ENCODE measurements around the gene CORO2A.

The CORO2A gene

DNA sequence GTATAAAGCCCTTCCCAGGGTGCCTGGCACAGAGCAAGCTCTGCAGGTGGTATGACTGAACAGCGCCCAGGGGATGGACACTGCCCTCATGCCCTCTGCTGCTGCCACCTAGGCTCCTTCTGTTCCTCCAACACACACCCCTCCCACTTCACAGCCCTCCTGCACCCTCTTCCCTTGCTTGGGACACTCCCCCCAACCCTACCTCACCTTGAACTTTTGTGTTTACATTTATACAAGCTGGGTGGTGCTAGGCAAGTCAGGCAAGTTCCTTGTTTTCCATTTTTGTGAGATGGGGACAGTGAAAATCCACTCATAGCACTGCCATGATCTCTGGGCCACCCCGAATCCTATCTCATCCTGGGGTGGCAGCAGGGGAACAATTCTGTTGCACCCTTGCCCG lies 18.8 kb upstream of the CORO2A start:
- H3K4me3 Mint-ChIP-seq: no peak overlapping the region
- no peaks in the 10 kb centered on the region for H3K36me3 Mint-ChIP-seq (ENCODE audit: low read depth)
- DNase-seq (ENCODE audit: low spot score): no peak
- H3K4me1 Mint-ChIP-seq (ENCODE audit: low read depth): peaks cover 2% of the 10 kb centered on the region
- H3K27ac Mint-ChIP-seq: no peak overlapping the region
- no peaks in the 10 kb centered on the region for H3K27me3 Mint-ChIP-seq (ENCODE audit: low read depth)
- H3K9me3 Mint-ChIP-seq: no peaks in the 10 kb centered on the region

GRCh38 chr9:98210435-98210834 lies 18.0 kb upstream of the CORO2A start:
- H3K36me3 Mint-ChIP-seq (ENCODE audit: low read depth): no peaks in the 10 kb centered on the region
- H3K4me1 Mint-ChIP-seq (ENCODE audit: low read depth): peaks cover 4% of the 10 kb centered on the region
- H3K4me3 Mint-ChIP-seq: no peak overlapping the region
- no peak overlapping the region for H3K27ac Mint-ChIP-seq
- H3K9me3 Mint-ChIP-seq: no peaks in the 10 kb centered on the region
- no peaks in the 10 kb centered on the region for H3K27me3 Mint-ChIP-seq (ENCODE audit: low read depth)
- no peak for DNase-seq (ENCODE audit: low spot score)

DNA sequence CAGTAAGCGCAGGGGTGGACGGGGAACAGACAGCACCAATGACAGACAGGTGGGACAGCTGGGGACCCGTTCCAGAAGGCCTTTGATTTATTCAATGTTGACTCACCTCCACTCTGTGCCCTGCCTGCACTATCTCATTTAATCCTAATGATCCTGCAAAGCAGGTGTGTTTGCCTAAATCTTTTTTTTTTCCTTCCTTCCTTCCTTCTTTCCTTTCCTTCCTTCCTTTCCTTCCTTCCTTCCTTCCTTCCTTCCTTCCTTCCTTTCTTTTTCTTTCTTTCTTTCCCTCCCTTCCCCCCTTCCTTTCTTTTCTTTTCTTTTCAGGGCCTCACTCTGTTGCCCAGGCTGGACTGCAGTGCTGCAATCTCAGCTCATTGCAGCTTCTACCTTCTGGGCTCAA lies 17.1 kb upstream of the CORO2A start:
- no peaks in the 10 kb centered on the region for H3K27me3 Mint-ChIP-seq (ENCODE audit: low read depth)
- DNase-seq (ENCODE audit: low spot score): no peak
- peaks cover 4% of the 10 kb centered on the region for H3K4me1 Mint-ChIP-seq (ENCODE audit: low read depth)
- no peak overlapping the region for H3K4me3 Mint-ChIP-seq
- no peak overlapping the region for H3K27ac Mint-ChIP-seq
- no peaks in the 10 kb centered on the region for H3K36me3 Mint-ChIP-seq (ENCODE audit: low read depth)
- no peaks in the 10 kb centered on the region for H3K9me3 Mint-ChIP-seq

GRCh38 chr9:98208635-98209034 lies 16.2 kb upstream of the CORO2A start:
- H3K4me3 Mint-ChIP-seq: no peak overlapping the region
- no peaks in the 10 kb centered on the region for H3K36me3 Mint-ChIP-seq (ENCODE audit: low read depth)
- no peaks in the 10 kb centered on the region for H3K27me3 Mint-ChIP-seq (ENCODE audit: low read depth)
- no peak overlapping the region for H3K27ac Mint-ChIP-seq
- no peak for DNase-seq (ENCODE audit: low spot score)
- H3K9me3 Mint-ChIP-seq: no peaks in the 10 kb centered on the region
- H3K4me1 Mint-ChIP-seq (ENCODE audit: low read depth): peaks cover 4% of the 10 kb centered on the region

DNA sequence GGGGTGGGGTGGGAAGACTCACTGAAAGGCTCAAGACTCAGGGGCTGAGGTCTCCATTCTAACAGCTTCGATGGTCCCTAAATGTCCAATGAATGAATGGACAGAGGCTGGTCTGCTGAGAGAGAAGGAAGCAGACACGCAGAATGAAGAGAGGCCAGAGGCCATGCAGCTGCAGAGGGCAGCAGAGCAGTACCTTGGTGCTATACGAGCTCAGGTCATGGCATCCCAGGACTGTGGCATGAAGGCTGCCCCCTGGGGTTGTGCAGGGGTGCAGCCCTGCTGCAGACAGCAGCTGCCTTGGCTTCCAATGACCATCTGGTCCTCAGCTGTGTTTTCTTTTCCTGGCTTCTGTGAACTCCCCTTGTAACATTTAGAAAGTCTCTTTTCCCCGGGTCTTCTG lies 15.2 kb upstream of the CORO2A start:
- H3K4me3 Mint-ChIP-seq: no peak overlapping the region

DNA sequence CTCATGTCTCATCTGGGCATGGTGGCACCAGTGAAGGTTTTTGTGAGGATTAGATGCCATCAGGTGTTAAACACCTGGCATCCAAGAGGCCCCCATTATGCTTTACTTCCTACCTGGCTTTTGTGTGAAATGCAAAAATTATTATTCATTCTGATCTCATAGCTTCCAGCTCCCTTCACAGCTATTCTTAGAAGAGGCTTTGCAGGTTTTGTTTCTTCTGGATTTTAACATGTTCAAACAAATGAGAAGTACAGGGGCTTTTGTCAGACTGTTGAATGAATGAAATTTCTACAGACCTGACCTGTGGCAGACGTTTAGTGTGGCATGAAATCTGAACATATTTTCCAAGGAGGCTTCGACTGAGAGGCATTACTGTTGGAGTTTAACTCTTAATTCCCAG lies 14.3 kb upstream of the CORO2A start:
- H3K9me3 Mint-ChIP-seq: no peaks in the 10 kb centered on the region
- no peak overlapping the region for H3K4me3 Mint-ChIP-seq
- DNase-seq (ENCODE audit: low spot score): no peak
- no peaks in the 10 kb centered on the region for H3K36me3 Mint-ChIP-seq (ENCODE audit: low read depth)
- peaks cover 2% of the 10 kb centered on the region for H3K4me1 Mint-ChIP-seq (ENCODE audit: low read depth)
- no peaks in the 10 kb centered on the region for H3K27me3 Mint-ChIP-seq (ENCODE audit: low read depth)
- no peak overlapping the region for H3K27ac Mint-ChIP-seq

More for the DNA sequence above, 15.2 kb upstream of the CORO2A start:
- Mint-ChIP-seq H3K27me3 (ENCODE audit: low read depth) (no peaks in the 10 kb centered on the region), H3K36me3 (ENCODE audit: low read depth) (no peaks in the 10 kb centered on the region), H3K4me1 (ENCODE audit: low read depth) (peaks cover 2% of the 10 kb centered on the region), H3K9me3 (no peaks in the 10 kb centered on the region), H3K27ac (no peak overlapping the region)
- no peak for DNase-seq (ENCODE audit: low spot score)

- DNase-seq (ENCODE audit: low spot score): no peak
- H3K27ac Mint-ChIP-seq: no peak overlapping the region
- H3K4me3 Mint-ChIP-seq: no peak overlapping the region
- peaks cover 2% of the 10 kb centered on the region for H3K4me1 Mint-ChIP-seq (ENCODE audit: low read depth)
- H3K36me3 Mint-ChIP-seq (ENCODE audit: low read depth): no peaks in the 10 kb centered on the region
- no peaks in the 10 kb centered on the region for H3K27me3 Mint-ChIP-seq (ENCODE audit: low read depth)
- H3K9me3 Mint-ChIP-seq: no peaks in the 10 kb centered on the region
Measured at GRCh38 chr9:98204692-98205091, 12.3 kb upstream of the CORO2A start.

DNA sequence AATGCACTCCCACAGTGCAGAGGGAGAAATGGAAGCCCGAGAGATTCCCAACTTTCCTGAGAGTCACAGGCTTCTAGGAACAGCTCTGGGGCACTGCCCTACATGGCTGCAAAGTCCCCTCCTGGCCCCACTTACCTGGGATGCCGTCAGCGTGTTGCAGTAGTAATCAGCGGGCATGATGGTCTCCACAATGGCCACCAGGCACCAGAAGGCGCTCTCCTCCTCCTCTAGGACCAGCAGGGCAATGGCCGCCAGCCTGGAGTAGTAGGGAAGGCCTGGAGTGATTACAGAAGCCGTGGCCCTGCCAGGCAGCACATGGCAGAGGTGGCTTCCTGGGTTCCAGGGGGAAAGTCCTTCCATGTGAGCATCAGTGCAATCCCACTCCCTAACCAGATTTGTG lies 10.7 kb upstream of the CORO2A start:
- no peak overlapping the region for H3K4me3 Mint-ChIP-seq
- no peaks in the 10 kb centered on the region for H3K27me3 Mint-ChIP-seq (ENCODE audit: low read depth)
- no peaks in the 10 kb centered on the region for H3K36me3 Mint-ChIP-seq (ENCODE audit: low read depth)
- H3K4me1 Mint-ChIP-seq (ENCODE audit: low read depth): peaks cover 2% of the 10 kb centered on the region
- DNase-seq (ENCODE audit: low spot score): no peak
- H3K27ac Mint-ChIP-seq: no peak overlapping the region
- no peaks in the 10 kb centered on the region for H3K9me3 Mint-ChIP-seq

GRCh38 chr9:98202252-98202651 lies 9.8 kb upstream of the CORO2A start:
- no peaks in the 10 kb centered on the region for H3K36me3 Mint-ChIP-seq (ENCODE audit: low read depth)
- no peaks in the 10 kb centered on the region for H3K27me3 Mint-ChIP-seq (ENCODE audit: low read depth)
- H3K9me3 Mint-ChIP-seq: no peaks in the 10 kb centered on the region
- no peak overlapping the region for H3K27ac Mint-ChIP-seq
- no peak overlapping the region for H3K4me3 Mint-ChIP-seq
- DNase-seq (ENCODE audit: low spot score): no peak
- H3K4me1 Mint-ChIP-seq (ENCODE audit: low read depth): peaks cover 2% of the 10 kb centered on the region

DNA sequence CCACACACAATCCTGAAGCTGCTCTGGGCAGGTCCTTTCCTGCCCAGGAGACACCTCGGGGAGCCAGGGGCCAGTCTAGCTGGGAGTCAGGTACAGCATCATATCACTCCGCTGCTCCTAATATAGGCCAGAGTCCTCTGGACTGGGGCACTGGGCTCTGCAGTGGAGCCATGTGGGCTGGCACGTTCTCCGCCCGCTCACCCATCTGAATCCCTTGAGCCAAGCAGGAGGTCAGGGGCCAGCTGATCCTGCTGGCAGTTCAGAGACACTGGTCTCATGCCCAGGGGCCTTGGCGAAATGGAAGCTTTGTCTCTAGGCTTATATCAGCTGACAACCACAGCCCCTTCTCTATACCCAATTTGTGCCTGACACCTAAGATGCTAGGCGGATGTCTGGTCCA lies 9.3 kb upstream of the CORO2A start:
- no peak for DNase-seq (ENCODE audit: low spot score)
- Mint-ChIP-seq H3K27me3 (ENCODE audit: low read depth) (no peaks in the 10 kb centered on the region), H3K27ac (no peak overlapping the region), H3K36me3 (ENCODE audit: low read depth) (no peaks in the 10 kb centered on the region), H3K9me3 (no peaks in the 10 kb centered on the region), H3K4me1 (ENCODE audit: low read depth) (peaks cover 2% of the 10 kb centered on the region), H3K4me3 (no peak overlapping the region)

GRCh38 chr9:98201102-98201501 lies 8.7 kb upstream of the CORO2A start:
- H3K27ac Mint-ChIP-seq: no peak overlapping the region
- no peaks in the 10 kb centered on the region for H3K36me3 Mint-ChIP-seq (ENCODE audit: low read depth)
- no peaks in the 10 kb centered on the region for H3K27me3 Mint-ChIP-seq (ENCODE audit: low read depth)
- no peaks in the 10 kb centered on the region for H3K9me3 Mint-ChIP-seq
- peaks cover 2% of the 10 kb centered on the region for H3K4me1 Mint-ChIP-seq (ENCODE audit: low read depth)
- no peak overlapping the region for H3K4me3 Mint-ChIP-seq
- DNase-seq (ENCODE audit: low spot score): no peak

DNA sequence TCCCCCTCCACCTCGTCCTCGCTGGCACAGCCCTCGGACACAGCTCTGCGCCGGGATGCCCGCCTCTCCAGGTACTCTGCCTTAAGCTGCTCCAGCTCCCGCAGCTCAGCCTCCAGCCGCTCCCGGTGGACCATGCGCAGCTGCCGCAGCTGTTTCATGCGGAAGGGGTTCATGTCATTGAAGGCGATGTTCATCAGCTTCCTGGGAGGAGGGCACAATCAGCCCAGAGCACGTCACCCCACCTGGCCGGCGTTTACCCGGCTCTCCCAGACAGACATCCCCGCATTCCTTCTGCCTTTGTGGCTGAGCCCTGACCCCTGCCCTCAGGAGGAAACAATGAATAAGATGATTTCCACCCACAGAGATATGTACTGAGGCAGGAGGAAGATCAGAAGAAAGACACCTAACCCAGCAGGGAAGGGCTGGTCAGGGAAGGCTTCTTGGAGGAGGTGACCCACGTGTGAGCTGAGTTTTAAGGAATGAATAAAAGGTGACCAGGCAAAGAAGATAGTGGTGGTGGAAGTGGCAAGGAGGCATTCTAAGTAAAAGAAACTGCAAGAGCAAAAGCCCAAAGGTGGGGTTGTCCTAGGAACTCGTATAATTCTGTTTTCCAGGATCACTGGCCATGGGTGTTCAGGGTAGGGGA lies 7.1 kb upstream of the CORO2A start:
- Mint-ChIP-seq H3K4me3 (no peak overlapping the region), H3K36me3 (ENCODE audit: low read depth) (no peaks in the 10 kb centered on the region), H3K27ac (no peak overlapping the region), H3K27me3 (ENCODE audit: low read depth) (no peaks in the 10 kb centered on the region), H3K4me1 (ENCODE audit: low read depth) (no peaks in the 10 kb centered on the region), H3K9me3 (no peaks in the 10 kb centered on the region)
- DNase-seq (ENCODE audit: low spot score): no peak

- H3K9me3 Mint-ChIP-seq: no peaks in the 10 kb centered on the region
- H3K27ac Mint-ChIP-seq: no peak overlapping the region
Measured at GRCh38 chr9:98195671-98196070, 3.2 kb upstream of the CORO2A start.

DNA sequence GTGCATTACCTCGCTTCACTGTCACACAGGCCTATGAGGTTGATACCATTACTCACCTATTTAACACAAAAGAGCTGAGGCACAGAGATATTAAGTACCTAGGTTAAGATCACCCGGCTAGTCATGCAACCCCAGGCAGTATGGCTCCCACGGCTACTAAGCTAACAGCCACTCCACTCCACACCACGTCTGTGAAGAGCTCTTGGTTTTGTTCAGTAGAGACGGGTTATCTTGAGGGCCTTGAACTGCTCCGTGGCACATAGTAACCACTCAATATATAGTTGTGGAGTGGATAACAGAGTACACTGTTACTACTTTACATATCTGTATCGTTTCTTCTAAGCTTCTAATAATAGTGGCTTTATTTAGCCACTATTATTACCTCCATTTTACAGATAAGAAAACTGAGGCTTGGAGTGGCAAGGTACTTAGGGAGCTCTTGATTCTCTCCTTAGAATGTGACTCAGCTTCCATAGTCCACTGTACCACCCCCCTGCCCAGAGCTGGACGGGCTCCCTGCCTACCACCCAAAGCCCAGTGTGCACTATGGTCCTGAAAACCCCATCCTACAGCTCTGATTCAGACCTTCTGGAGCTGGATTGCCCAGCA lies 1.0 kb upstream of the CORO2A start:
- Mint-ChIP-seq H3K27ac (peak overlapping the region; percentile 55), H3K9me3 (no peaks in the 10 kb centered on the region), H3K4me3 (peak overlapping the region; percentile 83), H3K4me1 (ENCODE audit: low read depth) (peaks cover 6% of the 10 kb centered on the region), H3K36me3 (ENCODE audit: low read depth) (no peaks in the 10 kb centered on the region), H3K27me3 (ENCODE audit: low read depth) (peaks cover 8% of the 10 kb centered on the region)
- DNase-seq (ENCODE audit: low spot score): no peak

More at GRCh38 chr9:98195671-98196070, 3.2 kb upstream of the CORO2A start:
- Mint-ChIP-seq H3K36me3 (ENCODE audit: low read depth) (no peaks in the 10 kb centered on the region), H3K4me3 (no peak overlapping the region), H3K4me1 (ENCODE audit: low read depth) (peaks cover 3% of the 10 kb centered on the region), H3K27me3 (ENCODE audit: low read depth) (peaks cover 6% of the 10 kb centered on the region)
- DNase-seq (ENCODE audit: low spot score): no peak
